Osteoblast (primary cell): ENCODE results near the gene MBD1. TPM values are rescaled to one million over a fixed set of nuclear protein-coding genes. Genes with fewer than 3 reads are reported as not detected.
"Not testable (repeated sequence)": the region's sequence is repeated elsewhere in the genome, so short reads cannot be mapped to it uniquely, and the experiment has no call there.

Source experiments
- DNase-seq: peaks from one replicate; pipeline ENCODE4 v3.0.0; 2011; ENCODE audit warnings: low spot score, mixed read lengths; ENCODE audit not compliant: insufficient read length; ENCODE audit errors: missing footprints
- H2AFZ ChIP-seq: 2 replicates; pipeline ENCODE4 v1.6.0; 2011; ENCODE audit warnings: mild to moderate bottlenecking, low read length
- H3K27ac ChIP-seq: 2 replicates; pipeline ENCODE4 v1.5.1; 2011; ENCODE audit warnings: mild to moderate bottlenecking, low read depth, low read length, moderate library complexity
- H3K27me3 ChIP-seq: 2 replicates; pipeline ENCODE4 v1.6.0; 2012; ENCODE audit warnings: mild to moderate bottlenecking, control low read depth, inconsistent platforms, low read length, moderate library complexity; ENCODE audit not compliant: insufficient read depth
- H3K36me3 ChIP-seq: 2 replicates; pipeline ENCODE4 v1.5.1; 2011; ENCODE audit warnings: mild to moderate bottlenecking, low read length, control low read depth, moderate library complexity; ENCODE audit not compliant: insufficient read depth
- H3K4me1 ChIP-seq: 2 replicates; pipeline ENCODE4 v1.5.1; 2011; ENCODE audit warnings: mild to moderate bottlenecking, low read length, control low read depth, moderate library complexity; ENCODE audit not compliant: insufficient read depth
- H3K4me2 ChIP-seq: 2 replicates; pipeline ENCODE4 v1.6.0; 2011; ENCODE audit warnings: mild to moderate bottlenecking, low read length; ENCODE audit not compliant: insufficient read depth
- H3K4me3 ChIP-seq: fragments of 200-600 bp; sonication (generic); 3 replicates; pipeline ENCODE4 v1.5.1; 2012; ENCODE audit warnings: mild to moderate bottlenecking, low read length, inconsistent platforms; ENCODE audit not compliant: insufficient read depth
- H3K79me2 ChIP-seq: 2 replicates; pipeline ENCODE4 v1.6.0; 2012; ENCODE audit warnings: mild to moderate bottlenecking, low read length, control low read depth, inconsistent platforms; ENCODE audit not compliant: insufficient read depth
- H3K9me3 ChIP-seq: 2 replicates; pipeline ENCODE4 v1.5.1; 2011; ENCODE audit warnings: low read depth, low read length, control low read depth
- H4K20me1 ChIP-seq: 2 replicates; pipeline ENCODE4 v1.6.0; 2012; ENCODE audit warnings: mild to moderate bottlenecking, low read length, control low read depth; ENCODE audit not compliant: insufficient read depth
- small RNA-seq: library from RNA; depleted of rRNA; stranded (forward); fragments of <200 nt; gene quantifications from one replicate; pipeline ENCODE3, GENCODE V24; 2012
- total RNA-seq: library from RNA; depleted of rRNA; stranded (reverse); fragments of >200 nt; gene quantifications from 2 replicates; pipeline ENCODE4 v1.2.3, GENCODE V29; 2012
- TF ChIP-seq, protein P1 (sequence below): IDR thresholded peaks from 2 replicates; pipeline ENCODE4 v1.5.1; 2011; ENCODE audit warnings: mild to moderate bottlenecking, low read depth, low read length, moderate library complexity; ENCODE audit errors: extremely low read depth

The MBD1 gene
- total RNA-seq, 1 donor: 71.3 TPM

GRCh38 chr18:50231621-50232020 lies 49.7 kb downstream of the MBD1 start:
- no peak overlapping the region for H2AFZ ChIP-seq
- no peaks in the 10 kb centered on the region for H3K27me3 ChIP-seq
- no peak overlapping the region for H3K27ac ChIP-seq
- H3K4me1 ChIP-seq: no peaks in the 10 kb centered on the region
- no peak overlapping the region for H3K4me2 ChIP-seq
- TF ChIP-seq, protein P1, sequence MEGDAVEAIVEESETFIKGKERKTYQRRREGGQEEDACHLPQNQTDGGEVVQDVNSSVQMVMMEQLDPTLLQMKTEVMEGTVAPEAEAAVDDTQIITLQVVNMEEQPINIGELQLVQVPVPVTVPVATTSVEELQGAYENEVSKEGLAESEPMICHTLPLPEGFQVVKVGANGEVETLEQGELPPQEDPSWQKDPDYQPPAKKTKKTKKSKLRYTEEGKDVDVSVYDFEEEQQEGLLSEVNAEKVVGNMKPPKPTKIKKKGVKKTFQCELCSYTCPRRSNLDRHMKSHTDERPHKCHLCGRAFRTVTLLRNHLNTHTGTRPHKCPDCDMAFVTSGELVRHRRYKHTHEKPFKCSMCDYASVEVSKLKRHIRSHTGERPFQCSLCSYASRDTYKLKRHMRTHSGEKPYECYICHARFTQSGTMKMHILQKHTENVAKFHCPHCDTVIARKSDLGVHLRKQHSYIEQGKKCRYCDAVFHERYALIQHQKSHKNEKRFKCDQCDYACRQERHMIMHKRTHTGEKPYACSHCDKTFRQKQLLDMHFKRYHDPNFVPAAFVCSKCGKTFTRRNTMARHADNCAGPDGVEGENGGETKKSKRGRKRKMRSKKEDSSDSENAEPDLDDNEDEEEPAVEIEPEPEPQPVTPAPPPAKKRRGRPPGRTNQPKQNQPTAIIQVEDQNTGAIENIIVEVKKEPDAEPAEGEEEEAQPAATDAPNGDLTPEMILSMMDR: no peak
- no peaks in the 10 kb centered on the region for H3K79me2 ChIP-seq
- no peaks in the 10 kb centered on the region for H3K9me3 ChIP-seq
- no peak overlapping the region for H3K4me3 ChIP-seq
- no peak for DNase-seq
- no peaks in the 10 kb centered on the region for H4K20me1 ChIP-seq
- no peaks in the 10 kb centered on the region for H3K36me3 ChIP-seq

DNA sequence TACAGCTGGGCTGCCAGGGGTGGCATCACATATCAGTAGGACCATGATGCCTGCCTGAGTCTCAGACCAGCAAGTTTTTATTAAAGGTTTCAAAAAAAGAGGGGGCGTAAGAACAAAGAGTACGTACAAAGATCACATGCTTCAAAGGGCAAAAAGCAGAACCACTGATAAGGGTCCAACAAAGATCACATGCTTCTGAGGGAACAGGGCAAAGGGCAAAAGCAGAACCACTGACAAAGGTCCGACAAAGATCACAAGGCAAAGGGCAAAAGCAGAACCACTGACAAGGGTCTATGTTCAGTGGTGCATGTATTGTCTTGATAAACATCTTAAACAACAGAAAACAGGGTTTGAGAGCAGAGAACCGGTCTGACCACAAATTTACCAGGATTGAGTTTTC lies 61.1 kb downstream of the MBD1 start:
- not testable (repeated sequence) for H3K36me3 ChIP-seq, H3K27me3 ChIP-seq, H3K79me2 ChIP-seq, H3K4me2 ChIP-seq, H3K4me3 ChIP-seq, H3K9me3 ChIP-seq, DNase-seq, H4K20me1 ChIP-seq, H3K27ac ChIP-seq, H2AFZ ChIP-seq, H3K4me1 ChIP-seq

Small RNA genes lying within 50 kb of the gene (small RNA-seq; reads per million reads assigned to genes)
- not detected for gene RNA5SP458

Other genes starting within 250 kb of the MBD1 start
- 0.36 and 1.2 TPM in 2 replicates for gene MYO5B, start 86.4 kb downstream of the MBD1 start, total RNA-seq
- 0.36 and 0.59 TPM in 2 replicates for gene CFAP53, start 15.0 kb downstream of the MBD1 start, total RNA-seq
- gene CXXC1, start 6.2 kb upstream of the MBD1 start, total RNA-seq: 30.4 and 33.3 TPM in 2 replicates
- gene SKA1, start 93.5 kb upstream of the MBD1 start, total RNA-seq: 1.8 and 2.9 TPM in 2 replicates